ENCODE measurements around the gene TSSK1B. TPM values are rescaled to one million over a fixed set of nuclear protein-coding genes. Genes with fewer than 3 reads are reported as not detected.

TSSK1B gene
- total and polyA plus RNA-seq, 2 donors = 0.02 to 0.05 TPM

GRCh38 chr5:113450462-113450861 is 15.7 kb upstream of the TSSK1B start:
- WGBS = 50% methylated on average over 2 of the region's 2 CpGs
- no peaks in the 10 kb centered on the region for H3K4me1 ChIP-seq (ENCODE audit: control insufficient read depth in 2 of 2, insufficient read depth in 2 of 2, low read length in 2 of 2)
- no peak for DNase-seq (ENCODE audit: low read depth in 6 of 9, low spot score in 9 of 9)

GRCh38 chr5:113448252-113448651 is 13.5 kb upstream of the TSSK1B start:
- Histone ChIP-seq H3K27ac (ENCODE audit: low read depth in 1 of 2, low read length in 1 of 2) (no peak overlapping the region), H3K4me1 (ENCODE audit: control insufficient read depth in 2 of 2, insufficient read depth in 2 of 2, low read length in 2 of 2) (no peaks in the 10 kb centered on the region), H3K4me3 (ENCODE audit: low read length in 2 of 2) (no peak overlapping the region), H3K27me3 (ENCODE audit: control insufficient read depth in 2 of 2, insufficient read depth in 1 of 2, low read length in 1 of 2) (no peaks in the 10 kb centered on the region), H3K36me3 (ENCODE audit: control insufficient read depth in 2 of 2, insufficient read depth in 2 of 2, low read length in 1 of 2) (no peaks in the 10 kb centered on the region), H3K9me3 (ENCODE audit: control insufficient read depth in 2 of 2, insufficient read depth in 1 of 2, low read length in 1 of 2) (no peaks in the 10 kb centered on the region)
- DNase-seq (ENCODE audit: low read depth in 6 of 9, low spot score in 9 of 9) = no peak
- WGBS = 92% methylated on average over 3 of the region's 3 CpGs

More at GRCh38 chr5:113450462-113450861, 15.7 kb upstream of the TSSK1B start:
- Histone ChIP-seq H3K27ac (ENCODE audit: low read depth in 1 of 2, low read length in 1 of 2) (no peak overlapping the region), H3K36me3 (ENCODE audit: control insufficient read depth in 2 of 2, insufficient read depth in 2 of 2, low read length in 1 of 2) (no peaks in the 10 kb centered on the region), H3K9me3 (ENCODE audit: control insufficient read depth in 2 of 2, insufficient read depth in 1 of 2, low read length in 1 of 2) (peaks cover 0 to 3% of the 10 kb centered on the region in 2 donors), H3K27me3 (ENCODE audit: control insufficient read depth in 2 of 2, insufficient read depth in 1 of 2, low read length in 1 of 2) (no peaks in the 10 kb centered on the region), H3K4me3 (ENCODE audit: low read length in 2 of 2) (no peak overlapping the region)

GRCh38 chr5:113447498-113448050 is 12.8 kb upstream of the TSSK1B start:
- 74% methylated on average over 4 of the region's 4 CpGs for WGBS
- no peak for DNase-seq (ENCODE audit: low read depth in 6 of 9, low spot score in 9 of 9)
- H3K4me3 ChIP-seq (ENCODE audit: low read length in 2 of 2) = no peak overlapping the region
- no peaks in the 10 kb centered on the region for H3K4me1 ChIP-seq (ENCODE audit: control insufficient read depth in 2 of 2, insufficient read depth in 2 of 2, low read length in 2 of 2)
- no peaks in the 10 kb centered on the region for H3K9me3 ChIP-seq (ENCODE audit: control insufficient read depth in 2 of 2, insufficient read depth in 1 of 2, low read length in 1 of 2)
- H3K27ac ChIP-seq (ENCODE audit: low read depth in 1 of 2, low read length in 1 of 2) = no peak overlapping the region
- H3K36me3 ChIP-seq (ENCODE audit: control insufficient read depth in 2 of 2, insufficient read depth in 2 of 2, low read length in 1 of 2) = no peaks in the 10 kb centered on the region
- no peaks in the 10 kb centered on the region for H3K27me3 ChIP-seq (ENCODE audit: control insufficient read depth in 2 of 2, insufficient read depth in 1 of 2, low read length in 1 of 2)

GRCh38 chr5:113446358-113446927 is 11.7 kb upstream of the TSSK1B start:
- no peak for DNase-seq (ENCODE audit: low read depth in 6 of 9, low spot score in 9 of 9)
- Histone ChIP-seq H3K36me3 (ENCODE audit: control insufficient read depth in 2 of 2, insufficient read depth in 2 of 2, low read length in 1 of 2) (no peaks in the 10 kb centered on the region), H3K27ac (ENCODE audit: low read depth in 1 of 2, low read length in 1 of 2) (no peak overlapping the region), H3K4me3 (ENCODE audit: low read length in 2 of 2) (no peak overlapping the region), H3K9me3 (ENCODE audit: control insufficient read depth in 2 of 2, insufficient read depth in 1 of 2, low read length in 1 of 2) (no peaks in the 10 kb centered on the region), H3K4me1 (ENCODE audit: control insufficient read depth in 2 of 2, insufficient read depth in 2 of 2, low read length in 2 of 2) (no peaks in the 10 kb centered on the region), H3K27me3 (ENCODE audit: control insufficient read depth in 2 of 2, insufficient read depth in 1 of 2, low read length in 1 of 2) (no peaks in the 10 kb centered on the region)
- WGBS = 62% methylated on average over 2 of the region's 2 CpGs

- H3K4me1 ChIP-seq (ENCODE audit: control insufficient read depth in 2 of 2, insufficient read depth in 2 of 2, low read length in 2 of 2) = no peaks in the 10 kb centered on the region
- H3K4me3 ChIP-seq (ENCODE audit: low read length in 2 of 2) = no peak overlapping the region
- no peak overlapping the region for H3K27ac ChIP-seq (ENCODE audit: low read depth in 1 of 2, low read length in 1 of 2)
- H3K27me3 ChIP-seq (ENCODE audit: control insufficient read depth in 2 of 2, insufficient read depth in 1 of 2, low read length in 1 of 2) = no peaks in the 10 kb centered on the region
- H3K9me3 ChIP-seq (ENCODE audit: control insufficient read depth in 2 of 2, insufficient read depth in 1 of 2, low read length in 1 of 2) = no peaks in the 10 kb centered on the region
- DNase-seq (ENCODE audit: low read depth in 6 of 9, low spot score in 9 of 9) = no peak
- no peaks in the 10 kb centered on the region for H3K36me3 ChIP-seq (ENCODE audit: control insufficient read depth in 2 of 2, insufficient read depth in 2 of 2, low read length in 1 of 2)
- 97% methylated on average over 1 of the region's 1 CpG for WGBS
Measured at GRCh38 chr5:113437111-113437510, 2.3 kb upstream of the TSSK1B start.

- Histone ChIP-seq H3K27me3 (ENCODE audit: control insufficient read depth in 2 of 2, insufficient read depth in 1 of 2, low read length in 1 of 2) (no peaks in the 10 kb centered on the region), H3K4me3 (ENCODE audit: low read length in 2 of 2) (no peak overlapping the region), H3K27ac (ENCODE audit: low read depth in 1 of 2, low read length in 1 of 2) (no peak overlapping the region), H3K9me3 (ENCODE audit: control insufficient read depth in 2 of 2, insufficient read depth in 1 of 2, low read length in 1 of 2) (no peaks in the 10 kb centered on the region), H3K4me1 (ENCODE audit: control insufficient read depth in 2 of 2, insufficient read depth in 2 of 2, low read length in 2 of 2) (no peaks in the 10 kb centered on the region), H3K36me3 (ENCODE audit: control insufficient read depth in 2 of 2, insufficient read depth in 2 of 2, low read length in 1 of 2) (no peaks in the 10 kb centered on the region)
- no peak for DNase-seq (ENCODE audit: low read depth in 6 of 9, low spot score in 9 of 9)
- WGBS = 93% methylated on average over 4 of the region's 4 CpGs
Measured at GRCh38 chr5:113435575-113435974, 786 bp upstream of the TSSK1B start.

- H3K9me3 ChIP-seq (ENCODE audit: control insufficient read depth in 2 of 2, insufficient read depth in 1 of 2, low read length in 1 of 2) = no peaks in the 10 kb centered on the region
- no peak overlapping the region for H3K27ac ChIP-seq (ENCODE audit: low read depth in 1 of 2, low read length in 1 of 2)
- no peaks in the 10 kb centered on the region for H3K4me1 ChIP-seq (ENCODE audit: control insufficient read depth in 2 of 2, insufficient read depth in 2 of 2, low read length in 2 of 2)
- DNase-seq (ENCODE audit: low read depth in 6 of 9, low spot score in 9 of 9) = no peak
- H3K4me3 ChIP-seq (ENCODE audit: low read length in 2 of 2) = no peak overlapping the region
- WGBS = 98% methylated on average over 38 of the region's 38 CpGs
- no peaks in the 10 kb centered on the region for H3K36me3 ChIP-seq (ENCODE audit: control insufficient read depth in 2 of 2, insufficient read depth in 2 of 2, low read length in 1 of 2)
- H3K27me3 ChIP-seq (ENCODE audit: control insufficient read depth in 2 of 2, insufficient read depth in 1 of 2, low read length in 1 of 2) = no peaks in the 10 kb centered on the region
Measured at GRCh38 chr5:113433862-113434612, 752 bp downstream of the TSSK1B start.

- H3K9me3 ChIP-seq (ENCODE audit: control insufficient read depth in 2 of 2, insufficient read depth in 1 of 2, low read length in 1 of 2) = no peaks in the 10 kb centered on the region
- H3K4me3 ChIP-seq (ENCODE audit: low read length in 2 of 2) = no peak overlapping the region
- H3K36me3 ChIP-seq (ENCODE audit: control insufficient read depth in 2 of 2, insufficient read depth in 2 of 2, low read length in 1 of 2) = no peaks in the 10 kb centered on the region
- no peak overlapping the region for H3K27ac ChIP-seq (ENCODE audit: low read depth in 1 of 2, low read length in 1 of 2)
- no peaks in the 10 kb centered on the region for H3K27me3 ChIP-seq (ENCODE audit: control insufficient read depth in 2 of 2, insufficient read depth in 1 of 2, low read length in 1 of 2)
- WGBS = 96% methylated on average over 21 of the region's 21 CpGs
- DNase-seq (ENCODE audit: low read depth in 6 of 9, low spot score in 9 of 9) = no peak
- no peaks in the 10 kb centered on the region for H3K4me1 ChIP-seq (ENCODE audit: control insufficient read depth in 2 of 2, insufficient read depth in 2 of 2, low read length in 2 of 2)
Measured at GRCh38 chr5:113433071-113433470, 1.7 kb downstream of the TSSK1B start.

- peak overlapping the region in 1 of 2 donors; percentile 46 for H3K27ac ChIP-seq (ENCODE audit: low read depth in 1 of 2, low read length in 1 of 2)
- H3K4me1 ChIP-seq (ENCODE audit: control insufficient read depth in 2 of 2, insufficient read depth in 2 of 2, low read length in 2 of 2) = no peaks in the 10 kb centered on the region
Measured at GRCh38 chr5:113427871-113428574, 6.8 kb downstream of the TSSK1B start.

More at GRCh38 chr5:113427871-113428574, 6.8 kb downstream of the TSSK1B start:
- Histone ChIP-seq H3K36me3 (ENCODE audit: control insufficient read depth in 2 of 2, insufficient read depth in 2 of 2, low read length in 1 of 2) (no peaks in the 10 kb centered on the region), H3K4me3 (ENCODE audit: low read length in 2 of 2) (no peak overlapping the region), H3K27me3 (ENCODE audit: control insufficient read depth in 2 of 2, insufficient read depth in 1 of 2, low read length in 1 of 2) (no peaks in the 10 kb centered on the region), H3K9me3 (ENCODE audit: control insufficient read depth in 2 of 2, insufficient read depth in 1 of 2, low read length in 1 of 2) (no peaks in the 10 kb centered on the region)
- WGBS = 85% methylated on average over 3 of the region's 3 CpGs
- DNase-seq (ENCODE audit: low read depth in 6 of 9, low spot score in 9 of 9) = no peak
